Measurements from ENCODE around the gene CDCA3.

DNA sequence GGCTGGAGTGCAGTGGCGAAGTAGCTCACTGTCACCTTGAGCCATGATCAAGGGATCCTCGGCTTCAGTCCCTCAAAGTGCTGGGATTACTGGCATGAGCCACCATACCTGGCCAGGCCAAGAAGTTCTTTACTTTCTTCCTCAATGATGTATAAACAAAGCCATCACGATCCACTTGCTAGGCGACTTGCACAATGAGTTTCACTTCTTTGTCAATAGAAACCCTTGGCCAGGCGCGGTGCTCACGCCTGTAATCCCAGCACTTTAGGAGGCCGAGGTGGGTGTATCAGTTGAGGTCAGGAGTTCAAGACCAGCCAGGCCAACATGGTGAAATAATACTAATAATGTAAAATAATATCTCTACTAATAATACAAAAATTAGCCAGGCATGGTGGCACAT is 36.4 kb upstream of the CDCA3 start:
- TF ChIP-seq, protein P1, sequence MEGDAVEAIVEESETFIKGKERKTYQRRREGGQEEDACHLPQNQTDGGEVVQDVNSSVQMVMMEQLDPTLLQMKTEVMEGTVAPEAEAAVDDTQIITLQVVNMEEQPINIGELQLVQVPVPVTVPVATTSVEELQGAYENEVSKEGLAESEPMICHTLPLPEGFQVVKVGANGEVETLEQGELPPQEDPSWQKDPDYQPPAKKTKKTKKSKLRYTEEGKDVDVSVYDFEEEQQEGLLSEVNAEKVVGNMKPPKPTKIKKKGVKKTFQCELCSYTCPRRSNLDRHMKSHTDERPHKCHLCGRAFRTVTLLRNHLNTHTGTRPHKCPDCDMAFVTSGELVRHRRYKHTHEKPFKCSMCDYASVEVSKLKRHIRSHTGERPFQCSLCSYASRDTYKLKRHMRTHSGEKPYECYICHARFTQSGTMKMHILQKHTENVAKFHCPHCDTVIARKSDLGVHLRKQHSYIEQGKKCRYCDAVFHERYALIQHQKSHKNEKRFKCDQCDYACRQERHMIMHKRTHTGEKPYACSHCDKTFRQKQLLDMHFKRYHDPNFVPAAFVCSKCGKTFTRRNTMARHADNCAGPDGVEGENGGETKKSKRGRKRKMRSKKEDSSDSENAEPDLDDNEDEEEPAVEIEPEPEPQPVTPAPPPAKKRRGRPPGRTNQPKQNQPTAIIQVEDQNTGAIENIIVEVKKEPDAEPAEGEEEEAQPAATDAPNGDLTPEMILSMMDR (conservative IDR thresholded peaks at IDR 0.05; ENCODE audit: low read depth in 2 of 2): no peak
- TF ChIP-seq, protein P2, sequence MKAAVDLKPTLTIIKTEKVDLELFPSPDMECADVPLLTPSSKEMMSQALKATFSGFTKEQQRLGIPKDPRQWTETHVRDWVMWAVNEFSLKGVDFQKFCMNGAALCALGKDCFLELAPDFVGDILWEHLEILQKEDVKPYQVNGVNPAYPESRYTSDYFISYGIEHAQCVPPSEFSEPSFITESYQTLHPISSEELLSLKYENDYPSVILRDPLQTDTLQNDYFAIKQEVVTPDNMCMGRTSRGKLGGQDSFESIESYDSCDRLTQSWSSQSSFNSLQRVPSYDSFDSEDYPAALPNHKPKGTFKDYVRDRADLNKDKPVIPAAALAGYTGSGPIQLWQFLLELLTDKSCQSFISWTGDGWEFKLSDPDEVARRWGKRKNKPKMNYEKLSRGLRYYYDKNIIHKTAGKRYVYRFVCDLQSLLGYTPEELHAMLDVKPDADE (IDR thresholded peaks at IDR 0.05): no peak
- TF ChIP-seq EZH2 (IDR thresholded peaks at IDR 0.05; ENCODE audit: low read depth, unreplicated experiment): no peak

All from GM23338 (cell line).